ENCODE results near the gene STRN.
A peak's percentile ranks its signal among the peaks of the same experiment; 100 is the strongest.
"Not testable (repeated sequence)": the region's sequence is repeated elsewhere in the genome, so short reads cannot be mapped to it uniquely, and the experiment has no call there.

Gene STRN

GRCh38 chr2:36889795-36890194 is 76.5 kb downstream of the STRN start:
- ATAC-seq: peak; percentile 99
- no peak for TF ChIP-seq TSHZ2 (CRISPR knock-in tag; IDR thresholded peaks at IDR 0.05)
- TF ChIP-seq ISL1 (CRISPR knock-in tag; IDR thresholded peaks at IDR 0.05): peak; percentile 38; the same call in 1 of the 2 replicates
- no peak for TF ChIP-seq ZNF8 (CRISPR knock-in tag; IDR thresholded peaks at IDR 0.05)
- TF ChIP-seq RARB (CRISPR knock-in tag; IDR thresholded peaks at IDR 0.05): no peak
- no peak for TF ChIP-seq PPARA (CRISPR knock-in tag; IDR thresholded peaks at IDR 0.05; ENCODE audit: borderline replicate concordance)

GRCh38 chr2:36887095-36887494 is 79.2 kb downstream of the STRN start:
- ATAC-seq: not testable (repeated sequence)

GRCh38 chr2:36886664-36887063 is 79.7 kb downstream of the STRN start:
- ATAC-seq: no peak
- TF ChIP-seq ZFP3 (CRISPR knock-in tag; IDR thresholded peaks at IDR 0.05) (no peak), TCF4 (CRISPR knock-in tag; IDR thresholded peaks at IDR 0.05; ENCODE audit: borderline replicate concordance) (no peak), ZNF70 (CRISPR knock-in tag; IDR thresholded peaks at IDR 0.05) (no peak), GLIS3 (CRISPR knock-in tag; IDR thresholded peaks at IDR 0.05) (no peak), ISL1 (CRISPR knock-in tag; IDR thresholded peaks at IDR 0.05) (no peak), POU6F1 (CRISPR knock-in tag; IDR thresholded peaks at IDR 0.05; ENCODE audit: borderline replicate concordance, low read depth) (no peak)

- no peak for ATAC-seq
- TF ChIP-seq ZNF8 (CRISPR knock-in tag; IDR thresholded peaks at IDR 0.05): no peak
- TF ChIP-seq ISL1 (CRISPR knock-in tag; IDR thresholded peaks at IDR 0.05): peak; percentile 90
- TF ChIP-seq POU6F1 (CRISPR knock-in tag; IDR thresholded peaks at IDR 0.05; ENCODE audit: borderline replicate concordance, low read depth): no peak
- no peak for TF ChIP-seq RARB (CRISPR knock-in tag; IDR thresholded peaks at IDR 0.05)
Observed at GRCh38 chr2:36885605-36886004, 80.7 kb downstream of the STRN start.

GRCh38 chr2:36882532-36882931 is 83.8 kb downstream of the STRN start:
- no peak for ATAC-seq
- no peak for TF ChIP-seq PPARA (CRISPR knock-in tag; IDR thresholded peaks at IDR 0.05; ENCODE audit: borderline replicate concordance)
- TF ChIP-seq RARB (CRISPR knock-in tag; IDR thresholded peaks at IDR 0.05): no peak
- TF ChIP-seq CREB5 (CRISPR knock-in tag; IDR thresholded peaks at IDR 0.05; ENCODE audit: low read depth): no peak
- TF ChIP-seq SNAI2 (CRISPR knock-in tag; IDR thresholded peaks at IDR 0.05): no peak
- TF ChIP-seq BACH2 (CRISPR knock-in tag; IDR thresholded peaks at IDR 0.05; ENCODE audit: borderline replicate concordance): no peak
- no peak for TF ChIP-seq GLIS3 (CRISPR knock-in tag; IDR thresholded peaks at IDR 0.05)
- TF ChIP-seq POU6F1 (CRISPR knock-in tag; IDR thresholded peaks at IDR 0.05; ENCODE audit: borderline replicate concordance, low read depth): no peak

- TF ChIP-seq TOX (CRISPR knock-in tag; IDR thresholded peaks at IDR 0.05; ENCODE audit: borderline replicate concordance): no peak
- TF ChIP-seq ZNF70 (CRISPR knock-in tag; IDR thresholded peaks at IDR 0.05): no peak
- TF ChIP-seq CSDC2 (CRISPR knock-in tag; IDR thresholded peaks at IDR 0.05): no peak
- no peak for TF ChIP-seq RARB (CRISPR knock-in tag; IDR thresholded peaks at IDR 0.05)
- no peak for TF ChIP-seq GLIS3 (CRISPR knock-in tag; IDR thresholded peaks at IDR 0.05)
- no peak for TF ChIP-seq ZC3H10 (CRISPR knock-in tag; IDR thresholded peaks at IDR 0.05)
- no peak for TF ChIP-seq TSHZ2 (CRISPR knock-in tag; IDR thresholded peaks at IDR 0.05)
- TF ChIP-seq ESRRG (CRISPR knock-in tag; IDR thresholded peaks at IDR 0.05): no peak
- TF ChIP-seq ZNF8 (CRISPR knock-in tag; IDR thresholded peaks at IDR 0.05): no peak
- ATAC-seq: no peak
Observed at GRCh38 chr2:36881816-36882215, 84.5 kb downstream of the STRN start.
